ENCODE measurements around the gene C10orf71.

Gene C10orf71

GRCh38 chr10:49282306-49282705 lies 16.7 kb upstream of the C10orf71 start:
- H3K4me3 Mint-ChIP-seq: no peak overlapping the region

GRCh38 chr10:49282879-49283341 lies 16.1 kb upstream of the C10orf71 start:
- no peaks in the 10 kb centered on the region for H3K9me3 Mint-ChIP-seq
- no peak overlapping the region for H3K27ac Mint-ChIP-seq
- H3K4me1 Mint-ChIP-seq (ENCODE audit: low read depth): peaks cover 14% of the 10 kb centered on the region
- no peaks in the 10 kb centered on the region for H3K36me3 Mint-ChIP-seq (ENCODE audit: low read depth)
- H3K27me3 Mint-ChIP-seq: peaks cover 3% of the 10 kb centered on the region
- H3K4me3 Mint-ChIP-seq: no peak overlapping the region

More at GRCh38 chr10:49282306-49282705, 16.7 kb upstream of the C10orf71 start:
- peaks cover 3% of the 10 kb centered on the region for H3K27me3 Mint-ChIP-seq
- H3K9me3 Mint-ChIP-seq: no peaks in the 10 kb centered on the region
- H3K27ac Mint-ChIP-seq: no peak overlapping the region
- H3K4me1 Mint-ChIP-seq (ENCODE audit: low read depth): peaks cover 14% of the 10 kb centered on the region
- no peaks in the 10 kb centered on the region for H3K36me3 Mint-ChIP-seq (ENCODE audit: low read depth)

GRCh38 chr10:49283491-49283890 lies 15.5 kb upstream of the C10orf71 start:
- no peaks in the 10 kb centered on the region for H3K36me3 Mint-ChIP-seq (ENCODE audit: low read depth)
- peaks cover 3% of the 10 kb centered on the region for H3K27me3 Mint-ChIP-seq
- no peak overlapping the region for H3K4me3 Mint-ChIP-seq
- H3K9me3 Mint-ChIP-seq: no peaks in the 10 kb centered on the region
- H3K4me1 Mint-ChIP-seq (ENCODE audit: low read depth): peaks cover 14% of the 10 kb centered on the region
- no peak overlapping the region for H3K27ac Mint-ChIP-seq

GRCh38 chr10:49284356-49284755 lies 14.6 kb upstream of the C10orf71 start:
- peaks cover 3% of the 10 kb centered on the region for H3K27me3 Mint-ChIP-seq
- no peak overlapping the region for H3K27ac Mint-ChIP-seq
- no peaks in the 10 kb centered on the region for H3K9me3 Mint-ChIP-seq
- no peaks in the 10 kb centered on the region for H3K36me3 Mint-ChIP-seq (ENCODE audit: low read depth)
- H3K4me1 Mint-ChIP-seq (ENCODE audit: low read depth): peaks cover 14% of the 10 kb centered on the region
- H3K4me3 Mint-ChIP-seq: no peak overlapping the region

- H3K27ac Mint-ChIP-seq: no peak overlapping the region
- no peaks in the 10 kb centered on the region for H3K36me3 Mint-ChIP-seq (ENCODE audit: low read depth)
- H3K4me3 Mint-ChIP-seq: no peak overlapping the region
These were observed 13.7 kb upstream of the C10orf71 start for GRCh38 chr10:49285232-49285631.

GRCh38 chr10:49286686-49287085 lies 12.3 kb upstream of the C10orf71 start:
- H3K4me1 Mint-ChIP-seq (ENCODE audit: low read depth): peaks cover 6% of the 10 kb centered on the region
- H3K27me3 Mint-ChIP-seq: peaks cover 3% of the 10 kb centered on the region
- no peak overlapping the region for H3K27ac Mint-ChIP-seq
- no peaks in the 10 kb centered on the region for H3K36me3 Mint-ChIP-seq (ENCODE audit: low read depth)
- no peak overlapping the region for H3K4me3 Mint-ChIP-seq
- H3K9me3 Mint-ChIP-seq: no peaks in the 10 kb centered on the region

More at GRCh38 chr10:49285232-49285631, 13.7 kb upstream of the C10orf71 start:
- no peaks in the 10 kb centered on the region for H3K9me3 Mint-ChIP-seq
- peaks cover 8% of the 10 kb centered on the region for H3K4me1 Mint-ChIP-seq (ENCODE audit: low read depth)
- peaks cover 3% of the 10 kb centered on the region for H3K27me3 Mint-ChIP-seq

- Mint-ChIP-seq H3K36me3 (ENCODE audit: low read depth) (no peaks in the 10 kb centered on the region), H3K27ac (no peak overlapping the region), H3K4me1 (ENCODE audit: low read depth) (peaks cover 6% of the 10 kb centered on the region), H3K27me3 (peaks cover 3% of the 10 kb centered on the region), H3K4me3 (no peak overlapping the region), H3K9me3 (no peaks in the 10 kb centered on the region)
These were observed 11.2 kb upstream of the C10orf71 start for GRCh38 chr10:49287689-49288340.

- Mint-ChIP-seq H3K9me3 (no peaks in the 10 kb centered on the region), H3K27me3 (peaks cover 3% of the 10 kb centered on the region), H3K27ac (no peak overlapping the region), H3K4me3 (no peak overlapping the region), H3K36me3 (ENCODE audit: low read depth) (no peaks in the 10 kb centered on the region), H3K4me1 (ENCODE audit: low read depth) (peaks cover 6% of the 10 kb centered on the region)
These were observed 10.5 kb upstream of the C10orf71 start for GRCh38 chr10:49288341-49289065.

GRCh38 chr10:49289480-49289879 lies 9.5 kb upstream of the C10orf71 start:
- no peaks in the 10 kb centered on the region for H3K9me3 Mint-ChIP-seq
- no peaks in the 10 kb centered on the region for H3K36me3 Mint-ChIP-seq (ENCODE audit: low read depth)
- no peak overlapping the region for H3K4me3 Mint-ChIP-seq
- H3K27ac Mint-ChIP-seq: no peak overlapping the region
- H3K4me1 Mint-ChIP-seq (ENCODE audit: low read depth): peaks cover 6% of the 10 kb centered on the region
- H3K27me3 Mint-ChIP-seq: peaks cover 3% of the 10 kb centered on the region

GRCh38 chr10:49290131-49290530 lies 8.8 kb upstream of the C10orf71 start:
- Mint-ChIP-seq H3K4me3 (no peak overlapping the region), H3K27ac (no peak overlapping the region), H3K36me3 (ENCODE audit: low read depth) (no peaks in the 10 kb centered on the region), H3K9me3 (no peaks in the 10 kb centered on the region), H3K4me1 (ENCODE audit: low read depth) (peaks cover 3% of the 10 kb centered on the region), H3K27me3 (peaks cover 2% of the 10 kb centered on the region)

- Mint-ChIP-seq H3K36me3 (ENCODE audit: low read depth) (no peaks in the 10 kb centered on the region), H3K4me1 (ENCODE audit: low read depth) (no peaks in the 10 kb centered on the region), H3K27me3 (no peaks in the 10 kb centered on the region), H3K9me3 (no peaks in the 10 kb centered on the region), H3K27ac (no peak overlapping the region), H3K4me3 (no peak overlapping the region)
These were observed 8.4 kb upstream of the C10orf71 start for GRCh38 chr10:49290607-49291006.

- Mint-ChIP-seq H3K27me3 (no peaks in the 10 kb centered on the region), H3K4me1 (ENCODE audit: low read depth) (no peaks in the 10 kb centered on the region), H3K36me3 (ENCODE audit: low read depth) (no peaks in the 10 kb centered on the region), H3K4me3 (no peak overlapping the region), H3K27ac (no peak overlapping the region), H3K9me3 (no peaks in the 10 kb centered on the region)
These were observed 6.3 kb upstream of the C10orf71 start for GRCh38 chr10:49292565-49293207.

- Mint-ChIP-seq H3K4me1 (ENCODE audit: low read depth) (no peaks in the 10 kb centered on the region), H3K4me3 (no peak overlapping the region), H3K27ac (no peak overlapping the region)
These were observed 5.8 kb upstream of the C10orf71 start for GRCh38 chr10:49293208-49293603.

GRCh38 chr10:49294731-49295130 lies 4.2 kb upstream of the C10orf71 start:
- H3K9me3 Mint-ChIP-seq: no peaks in the 10 kb centered on the region
- no peaks in the 10 kb centered on the region for H3K36me3 Mint-ChIP-seq (ENCODE audit: low read depth)
- H3K4me1 Mint-ChIP-seq (ENCODE audit: low read depth): no peaks in the 10 kb centered on the region
- no peaks in the 10 kb centered on the region for H3K27me3 Mint-ChIP-seq
- H3K27ac Mint-ChIP-seq: no peak overlapping the region
- H3K4me3 Mint-ChIP-seq: no peak overlapping the region

More at GRCh38 chr10:49293208-49293603, 5.8 kb upstream of the C10orf71 start:
- Mint-ChIP-seq H3K9me3 (no peaks in the 10 kb centered on the region), H3K36me3 (ENCODE audit: low read depth) (no peaks in the 10 kb centered on the region), H3K27me3 (no peaks in the 10 kb centered on the region)

GRCh38 chr10:49295297-49295696 lies 3.7 kb upstream of the C10orf71 start:
- Mint-ChIP-seq H3K4me3 (no peak overlapping the region), H3K27me3 (no peaks in the 10 kb centered on the region), H3K4me1 (ENCODE audit: low read depth) (no peaks in the 10 kb centered on the region), H3K27ac (no peak overlapping the region), H3K36me3 (ENCODE audit: low read depth) (no peaks in the 10 kb centered on the region), H3K9me3 (no peaks in the 10 kb centered on the region)
